HG03342 (cell line): ENCODE data around the gene LSMEM2.
"Not testable (repeated sequence)": the region's sequence is repeated elsewhere in the genome, so short reads cannot be mapped to it uniquely, and the experiment has no call there.

Source experiments
- ATAC-seq: cut with Tn5 transposase; IDR thresholded peaks from one replicate; pipeline ENCODE4 v1.9.1; 2021; ENCODE audit warnings: mild to moderate bottlenecking, moderate library complexity; ENCODE audit not compliant: unreplicated experiment

Gene LSMEM2

DNA sequence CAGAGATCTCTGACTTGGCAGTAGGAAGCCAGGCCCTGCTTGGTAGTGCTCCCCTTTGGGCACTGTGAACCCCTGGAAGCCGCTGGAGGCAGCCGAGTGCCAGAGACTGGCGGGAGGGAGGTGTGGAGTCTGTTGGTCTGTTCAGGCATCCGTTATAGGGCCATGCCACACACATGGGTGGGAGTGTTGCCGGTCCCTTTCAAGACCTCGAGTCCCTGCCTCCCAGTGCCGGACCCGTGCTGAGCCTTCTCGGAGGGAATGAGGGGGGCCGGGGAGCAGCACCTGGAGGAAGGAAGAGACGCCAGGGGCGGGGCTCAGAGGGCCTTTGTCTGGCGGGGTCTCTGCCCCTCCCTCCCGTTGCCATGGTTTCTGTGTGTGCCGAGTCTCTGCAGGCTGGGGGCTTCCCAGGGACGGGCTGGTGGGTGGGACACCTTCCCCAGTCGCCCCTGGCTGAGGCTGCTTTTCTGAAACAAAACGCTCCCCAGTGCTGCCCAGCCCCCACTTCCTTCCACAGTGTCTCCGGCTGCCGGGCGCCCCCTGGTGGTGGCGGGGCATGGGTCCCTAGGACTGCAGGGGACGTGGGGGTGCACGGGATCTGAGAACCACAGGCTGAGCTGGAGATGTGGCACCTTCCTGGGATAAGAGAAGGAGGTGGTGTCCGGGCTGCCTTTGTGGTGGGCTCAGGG, 32.9 kb upstream of the LSMEM2 start:
- ATAC-seq: peak; percentile 63

DNA sequence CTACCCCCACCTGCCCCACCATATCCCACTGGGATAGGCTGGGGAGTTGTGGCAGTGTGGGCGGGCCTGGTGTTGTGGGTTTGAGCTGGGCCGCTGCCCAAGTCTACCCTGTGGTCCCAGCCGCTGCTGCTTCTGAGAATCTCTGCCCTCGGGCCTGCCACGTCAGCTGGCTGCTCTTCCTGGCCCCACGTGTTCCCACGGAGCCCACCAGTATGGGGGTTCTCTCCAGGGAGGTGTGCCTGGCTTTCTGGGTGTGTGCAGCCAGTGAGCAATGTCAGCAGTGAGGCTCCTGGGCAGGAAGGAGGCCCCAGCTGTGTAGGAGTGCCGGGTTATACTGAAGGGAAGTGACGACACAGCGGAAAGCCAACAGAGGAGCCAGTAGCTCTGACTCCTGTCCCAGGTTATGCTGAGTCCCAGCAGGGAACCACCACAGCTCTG, 32.4 kb upstream of the LSMEM2 start:
- peak; percentile 44 for ATAC-seq

DNA sequence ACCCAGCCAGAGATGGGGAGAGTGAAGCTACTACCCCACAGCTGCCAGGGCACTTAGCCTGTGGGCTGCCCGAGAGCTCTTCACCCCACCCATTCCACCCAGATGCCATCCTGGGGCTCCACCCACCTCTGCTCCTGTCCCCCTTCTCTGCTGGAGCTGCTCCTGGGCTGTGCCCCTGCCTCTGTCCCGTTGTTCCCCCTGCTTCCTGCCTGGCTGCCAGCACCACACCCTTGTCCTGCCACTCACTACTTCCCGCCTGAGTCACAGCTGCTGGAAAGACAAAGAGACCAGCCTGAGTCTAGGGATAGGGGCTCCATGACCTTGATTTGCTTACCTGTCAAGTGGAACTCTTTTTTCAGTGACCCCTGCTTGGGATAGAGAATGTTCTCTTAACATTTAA, 30.5 kb upstream of the LSMEM2 start:
- ATAC-seq: no peak

DNA sequence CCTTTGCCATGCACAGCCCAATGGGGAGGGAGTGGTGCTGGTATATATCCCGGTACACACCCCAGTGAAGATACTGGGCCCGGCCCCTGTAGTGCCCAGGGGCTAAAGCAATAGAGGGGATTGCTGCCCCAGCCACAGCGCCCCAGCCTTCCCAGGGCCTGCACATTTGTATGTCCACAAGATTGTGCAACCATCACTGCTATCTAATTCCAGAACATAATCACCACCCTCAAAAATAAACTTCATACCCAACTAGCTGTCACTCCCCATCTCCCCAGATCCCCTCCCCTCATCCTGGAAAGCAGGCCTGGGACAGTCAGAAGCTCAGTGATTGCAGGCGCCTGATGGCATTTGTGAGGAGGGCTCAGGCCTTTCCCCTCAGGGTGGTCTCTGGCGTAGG, 29.4 kb upstream of the LSMEM2 start:
- ATAC-seq: no peak

DNA sequence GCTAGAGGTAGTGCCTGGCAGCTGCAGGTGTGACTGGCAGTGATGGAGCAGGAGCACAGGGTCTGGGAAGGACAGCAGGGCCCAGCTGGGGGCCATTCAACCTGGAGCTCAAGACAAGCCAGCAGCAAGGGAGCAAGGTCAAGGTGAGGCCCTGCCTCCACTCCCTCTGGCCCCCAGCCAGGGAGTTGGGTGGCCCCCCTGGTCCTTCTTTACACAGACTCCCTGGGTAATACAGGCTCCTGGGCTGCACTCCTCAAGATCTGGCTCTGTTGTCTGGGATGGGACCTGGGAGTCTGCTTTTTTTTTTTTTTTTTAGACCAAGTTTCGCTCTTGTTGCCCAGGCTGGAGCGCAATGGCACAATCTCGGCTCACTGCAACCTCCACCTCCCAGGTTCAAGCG, 28.4 kb upstream of the LSMEM2 start:
- no peak for ATAC-seq

DNA sequence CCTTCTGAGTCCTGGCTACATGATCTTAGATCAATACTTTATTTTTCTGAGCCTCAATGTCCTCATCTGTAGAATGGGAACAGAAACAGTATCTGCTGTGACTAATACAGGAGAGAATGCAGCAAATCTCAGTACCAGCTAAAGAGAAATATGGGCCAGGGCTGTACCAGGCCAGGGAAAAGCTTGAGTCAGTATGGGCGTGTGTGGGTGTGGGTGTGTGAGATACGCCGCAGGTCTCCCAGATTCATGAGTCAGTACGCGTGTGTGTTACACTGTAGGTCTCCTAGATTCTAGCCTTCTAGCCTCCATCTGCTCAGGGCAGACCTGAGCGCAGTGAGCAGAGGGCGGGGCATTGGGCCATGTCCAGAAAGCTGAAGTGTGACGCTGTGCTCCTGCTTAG, 27.7 kb upstream of the LSMEM2 start:
- ATAC-seq: no peak

DNA sequence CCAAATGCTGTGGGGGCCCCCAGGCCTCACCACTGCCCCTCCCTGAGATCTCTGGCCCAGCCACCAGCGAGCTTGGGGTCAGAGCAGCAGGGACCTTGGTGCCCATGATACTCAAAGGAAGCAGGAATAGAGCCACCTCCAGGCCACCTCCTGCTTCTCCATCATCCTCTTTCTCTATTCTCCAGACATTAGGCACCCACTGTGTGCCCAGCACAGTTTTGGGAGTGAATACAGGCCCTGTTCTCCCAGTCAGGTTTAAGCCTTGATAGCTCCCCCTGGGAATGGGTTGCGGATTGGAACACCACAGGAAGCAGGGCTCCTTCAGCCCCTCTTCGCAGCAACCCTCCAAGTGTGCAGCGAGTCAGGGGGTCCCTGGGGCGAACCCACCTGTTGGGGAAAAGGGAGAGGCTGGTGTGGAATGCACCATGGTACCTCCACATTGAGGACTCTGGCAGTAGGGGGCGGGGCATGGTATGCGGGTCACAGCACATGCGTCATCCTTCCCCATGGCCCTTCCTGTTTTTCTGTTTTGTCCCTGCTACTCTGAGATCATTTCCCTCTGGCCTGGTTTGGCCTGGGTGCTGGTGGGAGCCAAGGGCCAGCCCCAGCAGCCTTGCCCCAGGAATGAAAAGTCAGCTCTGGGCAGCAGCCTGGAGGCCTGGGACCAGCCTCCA, 24.2 kb upstream of the LSMEM2 start:
- no peak for ATAC-seq

DNA sequence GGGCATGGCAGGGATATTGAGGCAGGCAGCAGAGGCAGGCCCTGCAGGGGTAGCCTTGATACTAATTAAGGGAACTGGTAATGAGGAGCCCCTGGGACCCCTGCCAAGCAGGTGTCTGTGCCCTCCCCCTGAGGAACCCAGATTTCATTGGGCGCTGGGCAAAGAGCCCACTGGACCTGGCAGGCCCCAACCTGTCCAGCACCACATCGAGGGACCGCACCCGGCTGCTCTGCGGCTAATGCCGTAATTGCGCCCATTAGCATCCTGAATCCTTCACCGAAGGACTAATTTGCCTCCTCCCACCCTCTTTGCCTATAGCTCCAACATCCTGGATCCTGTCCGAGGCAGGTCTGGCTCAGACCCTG, 23.7 kb upstream of the LSMEM2 start:
- no peak for ATAC-seq

DNA sequence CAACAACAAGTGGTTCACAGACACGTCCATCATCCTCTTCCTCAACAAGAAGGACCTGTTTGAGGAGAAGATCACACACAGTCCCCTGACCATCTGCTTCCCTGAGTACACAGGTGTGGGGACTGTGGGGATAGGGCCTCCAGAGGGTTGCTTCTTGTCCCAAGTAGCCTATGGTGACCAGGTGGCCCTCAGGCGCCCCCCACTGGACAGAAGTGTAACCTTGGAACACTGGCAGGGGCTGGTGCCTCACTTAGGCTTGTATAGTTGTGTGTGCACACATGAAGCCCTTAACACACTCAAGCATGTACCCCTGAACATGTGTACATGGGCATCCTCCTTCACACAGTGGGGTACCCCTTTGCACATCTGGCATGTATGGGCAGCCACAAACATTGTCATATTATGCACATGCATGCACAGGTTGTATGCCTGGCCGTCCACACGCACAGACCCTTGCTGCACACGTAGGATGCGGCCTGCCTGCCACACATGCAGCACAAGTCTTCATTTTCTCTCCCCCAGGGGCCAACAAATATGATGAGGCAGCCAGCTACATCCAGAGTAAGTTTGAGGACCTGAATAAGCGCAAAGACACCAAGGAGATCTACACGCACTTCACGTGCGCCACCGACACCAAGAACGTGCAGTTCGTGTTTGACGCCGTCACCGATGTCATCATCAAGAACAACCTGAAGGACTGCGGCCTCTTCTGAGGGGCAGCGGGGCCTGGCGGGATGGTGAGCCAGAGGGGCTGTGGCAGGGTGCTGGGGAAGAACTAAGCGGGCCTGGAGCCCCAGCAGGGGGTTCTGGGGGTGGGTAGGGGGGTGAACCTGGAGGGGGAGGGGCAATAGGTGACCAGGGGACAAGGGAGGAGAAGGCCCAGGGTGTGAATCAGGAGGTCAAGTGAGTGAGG, 21.7 kb upstream of the LSMEM2 start:
- ATAC-seq: no peak

DNA sequence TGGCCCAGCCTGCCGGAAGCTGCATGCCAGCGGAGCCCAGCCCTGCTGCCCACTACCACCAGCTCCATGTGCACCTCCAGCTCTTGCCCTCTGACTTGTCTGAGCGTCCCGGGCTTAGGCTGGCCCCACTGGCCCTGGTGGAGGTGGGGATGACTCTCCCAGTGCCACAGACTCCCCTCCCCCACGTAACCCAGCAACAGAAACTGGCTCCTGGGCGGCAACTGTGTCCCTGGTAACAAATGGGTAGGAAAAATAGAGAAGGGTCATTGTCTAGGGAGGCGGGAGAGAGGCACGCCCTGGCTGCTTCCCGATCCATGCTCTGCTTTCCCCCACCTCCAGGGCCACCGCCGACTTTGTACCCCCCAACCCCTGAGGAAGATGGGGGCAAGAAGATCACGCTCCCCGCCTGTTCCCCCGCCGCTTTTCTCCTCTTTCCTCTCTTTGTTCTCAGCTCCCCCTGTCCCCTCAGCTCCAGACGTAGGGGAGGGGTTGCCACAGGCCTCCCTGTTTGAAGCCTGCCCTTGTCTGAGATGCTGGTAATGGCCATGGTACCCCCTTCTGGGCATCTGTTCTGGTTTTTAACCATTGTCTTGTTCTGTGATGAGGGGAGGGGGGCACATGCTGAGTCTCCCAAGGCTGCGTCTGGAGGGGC, 20.7 kb upstream of the LSMEM2 start:
- ATAC-seq: no peak

DNA sequence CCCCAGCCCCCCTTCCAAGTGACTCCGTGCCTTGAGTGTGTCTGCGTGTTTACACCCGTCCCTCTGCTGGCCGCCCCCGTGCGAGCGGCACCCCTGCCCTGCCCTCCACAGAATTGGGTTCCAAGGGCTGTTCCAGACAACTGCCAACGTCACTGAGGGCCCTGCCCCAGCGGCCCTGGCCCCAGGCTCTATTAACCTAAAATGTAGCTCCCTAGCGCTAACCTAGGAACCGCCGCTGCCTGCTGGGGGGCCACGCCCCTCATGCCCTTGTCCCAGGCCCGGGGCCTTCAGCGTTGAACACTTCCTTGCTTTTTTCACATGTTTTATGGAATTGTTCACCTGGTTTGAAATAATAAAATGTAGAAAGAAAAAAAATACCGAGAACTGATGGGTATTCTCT, 19.9 kb upstream of the LSMEM2 start:
- no peak for ATAC-seq

DNA sequence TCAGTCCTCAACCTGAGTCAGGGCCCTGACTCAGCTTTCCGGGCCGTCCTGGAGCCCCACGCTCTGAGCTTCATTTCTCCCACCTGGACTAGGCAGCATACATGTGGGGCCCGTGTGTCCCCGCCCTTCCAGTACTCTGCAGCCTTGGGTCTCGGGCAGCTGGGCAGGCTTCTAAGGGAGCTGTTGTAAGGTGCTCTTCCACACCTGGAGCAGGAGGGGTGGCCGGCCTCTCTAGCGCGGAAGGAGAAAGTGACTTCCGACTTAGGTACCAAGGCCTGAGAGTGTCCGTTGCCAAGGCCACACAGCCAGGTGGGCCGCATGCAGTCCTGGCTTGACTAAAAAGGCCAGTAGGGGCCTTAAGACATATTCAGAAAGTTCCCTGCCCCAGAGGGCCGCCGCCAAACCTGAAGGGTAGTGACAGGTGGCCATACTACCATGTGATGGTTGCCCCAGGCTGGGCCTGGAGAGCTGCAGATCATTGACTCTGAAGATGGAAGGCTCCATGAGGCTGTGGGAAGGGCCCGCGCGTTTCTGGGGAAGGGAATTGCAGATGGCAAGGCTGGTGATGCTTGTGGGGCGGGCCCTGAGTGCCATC, 19.4 kb upstream of the LSMEM2 start:
- peak; percentile 15 for ATAC-seq

DNA sequence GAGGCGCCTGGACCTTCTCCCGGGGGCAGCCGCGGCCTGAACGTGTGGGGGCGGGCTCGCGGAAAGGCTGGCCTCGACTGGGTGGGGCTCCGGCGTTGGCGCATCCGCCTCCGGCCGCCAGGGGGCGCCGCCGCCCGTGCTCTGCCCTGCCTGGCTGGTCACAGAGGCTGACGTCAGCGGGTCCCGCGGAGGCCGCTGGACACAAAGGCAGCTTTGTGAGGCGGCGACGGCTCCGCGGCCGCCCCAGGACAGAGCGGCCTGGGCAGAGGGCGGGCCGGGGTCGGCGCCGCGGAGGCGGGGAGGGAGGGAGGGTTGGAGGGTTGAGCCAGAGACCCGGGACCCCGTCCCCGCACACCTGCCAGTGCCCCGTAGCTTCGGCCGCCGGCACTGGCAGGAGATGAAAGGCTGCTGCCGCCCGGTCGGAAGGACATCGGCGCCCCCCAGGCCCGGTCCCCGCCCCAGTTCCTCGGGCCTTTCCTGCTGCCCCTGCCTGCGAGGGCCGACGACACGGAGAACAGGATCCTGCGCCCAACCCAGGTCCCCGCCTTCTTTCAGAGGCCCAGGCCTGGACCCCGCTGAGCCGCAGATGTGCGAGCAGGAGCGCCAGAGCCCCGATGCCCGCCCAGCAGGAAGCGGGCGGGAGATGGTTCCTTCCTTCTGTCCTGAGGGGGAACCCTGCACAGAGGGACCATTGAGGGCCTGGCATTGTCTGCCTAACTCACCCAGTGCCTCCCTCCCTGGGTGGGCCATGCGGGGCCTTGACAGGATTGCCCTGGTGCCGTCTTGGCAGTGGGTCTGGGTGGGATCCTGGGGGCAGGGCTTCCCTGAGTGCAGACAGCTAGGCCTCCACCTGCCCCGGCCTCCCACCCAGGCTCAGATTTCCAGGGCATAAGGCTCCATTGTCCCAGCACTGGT, 18.6 kb upstream of the LSMEM2 start:
- peak; percentile 86 for ATAC-seq

DNA sequence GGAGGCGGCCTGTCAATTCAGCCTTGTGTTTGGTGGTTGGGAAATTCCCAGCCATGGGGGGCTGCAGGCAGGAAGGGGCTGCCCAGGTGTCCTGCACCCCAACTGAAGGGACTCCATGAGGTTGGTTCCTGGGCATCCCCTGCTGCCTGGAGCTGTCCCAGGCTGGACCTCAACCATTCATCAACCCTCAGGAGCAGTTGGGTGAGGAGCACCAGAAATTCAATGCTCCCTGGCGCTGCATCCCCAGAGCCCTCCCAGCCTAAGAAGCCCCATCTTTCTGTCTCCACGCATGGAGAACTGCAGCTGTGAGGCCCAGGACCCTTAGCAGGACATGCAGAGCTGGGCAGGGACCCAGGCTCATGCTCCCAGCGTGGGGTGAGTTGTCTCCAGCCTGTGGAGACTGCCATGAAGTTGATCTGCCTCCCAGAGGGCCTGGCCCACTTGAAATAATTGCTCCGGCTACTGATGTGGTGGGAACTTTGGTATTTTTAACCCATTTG, 17.9 kb upstream of the LSMEM2 start:
- no peak for ATAC-seq

DNA sequence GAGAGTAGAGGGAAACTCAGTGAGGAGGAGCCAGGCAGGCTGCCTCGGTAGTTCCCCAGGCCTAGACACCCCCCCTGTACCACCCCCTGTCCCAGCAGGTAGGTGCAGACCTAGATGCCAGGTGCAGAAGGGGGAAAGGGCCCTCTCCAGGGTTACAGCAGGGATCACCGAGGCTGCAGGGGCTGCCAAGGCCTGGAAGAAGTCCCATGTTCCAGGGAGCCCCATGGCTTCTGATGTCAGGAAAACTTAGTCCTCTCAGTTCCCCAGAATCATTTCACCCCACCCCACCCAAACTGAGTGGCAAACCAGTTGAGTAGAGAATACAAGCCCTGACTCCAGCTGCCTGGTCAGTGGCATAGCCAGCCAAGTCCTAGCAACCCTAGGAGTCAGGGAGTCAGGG, 17.4 kb upstream of the LSMEM2 start:
- ATAC-seq: no peak

DNA sequence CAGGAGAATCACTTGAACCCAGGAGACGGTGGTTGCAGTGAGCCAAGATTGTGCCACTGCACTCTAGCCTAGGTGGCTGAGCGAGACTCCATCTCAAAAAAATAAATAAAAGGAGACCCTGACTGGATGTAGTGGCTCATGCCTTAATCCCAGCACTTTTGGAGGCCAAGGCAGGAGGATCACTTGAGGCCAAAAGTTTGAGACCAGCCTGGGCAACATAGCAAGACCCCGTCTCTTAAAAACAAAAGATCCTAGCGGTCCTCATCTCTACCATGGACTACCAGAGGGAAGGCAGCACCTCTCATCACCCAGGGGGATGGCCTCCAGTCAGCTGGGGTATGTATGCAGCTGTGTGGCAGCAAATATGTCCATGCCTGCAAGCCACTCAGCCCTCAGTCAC, 16.7 kb upstream of the LSMEM2 start:
- ATAC-seq: not testable (repeated sequence)

DNA sequence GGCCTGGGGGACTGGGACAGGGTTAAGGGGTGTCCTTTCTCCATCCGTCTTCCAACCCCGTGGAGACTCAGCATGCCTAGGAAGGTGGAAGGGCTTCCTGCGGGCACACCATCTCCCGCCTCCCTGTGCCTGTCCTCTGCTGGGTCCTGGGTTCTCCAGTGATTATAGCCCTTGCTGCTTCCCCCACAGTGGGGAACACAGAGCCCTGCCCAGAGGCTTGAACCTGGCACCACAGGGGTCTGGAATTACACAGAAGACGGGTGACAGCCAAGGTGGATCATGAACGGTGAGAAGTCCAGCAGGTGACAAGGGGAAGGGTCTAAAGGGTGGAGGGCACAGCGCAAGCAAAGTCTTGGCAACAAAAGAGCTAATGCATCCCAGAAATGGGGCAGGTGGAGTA, 16.1 kb upstream of the LSMEM2 start:
- no peak for ATAC-seq

DNA sequence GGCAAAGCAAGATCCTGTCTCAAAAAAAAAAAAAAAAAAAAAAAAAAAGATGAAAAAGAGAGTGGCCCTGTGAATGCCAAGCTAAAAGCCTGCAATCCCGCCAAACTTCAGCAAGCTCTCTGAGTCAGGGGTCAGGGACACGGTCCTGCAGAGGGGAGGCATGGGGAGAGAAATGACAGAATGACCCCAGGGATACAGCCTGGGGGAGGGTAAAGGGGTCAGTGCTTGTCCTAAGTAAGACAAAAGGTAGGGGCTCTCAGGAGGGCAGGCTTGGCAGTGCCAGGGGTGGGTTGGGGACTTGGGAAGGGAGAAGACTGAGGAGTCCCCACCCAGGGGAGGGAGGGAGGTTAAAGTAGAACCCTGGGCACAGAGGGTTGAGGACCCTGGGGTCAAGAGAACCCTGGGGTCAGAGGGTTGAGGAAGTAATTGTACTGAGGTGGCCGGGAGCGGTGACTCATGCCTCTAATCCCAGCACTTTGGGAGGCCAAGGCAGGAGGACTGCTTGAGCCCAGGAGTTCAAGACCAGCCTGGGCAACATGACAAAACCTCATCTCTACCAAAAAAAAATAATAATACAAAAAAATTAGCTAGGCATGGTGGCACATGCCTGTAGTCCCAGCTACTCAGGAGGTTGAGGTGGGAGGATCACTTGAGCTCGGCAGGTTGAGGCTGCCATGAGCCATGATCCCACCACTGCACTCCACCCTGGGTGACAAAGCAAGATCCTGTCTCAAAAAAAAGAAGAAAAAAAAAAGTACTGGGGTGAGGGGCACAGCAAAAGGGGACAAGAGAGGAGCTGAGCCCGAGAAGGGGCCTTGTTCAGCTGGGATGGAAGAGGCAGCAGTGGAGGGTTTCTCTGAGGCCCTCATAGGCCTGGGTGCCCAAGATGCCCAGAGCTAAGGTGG, 15.2 kb upstream of the LSMEM2 start:
- ATAC-seq: no peak
